ENCODE results near the gene FLT1.

FLT1 gene

DNA sequence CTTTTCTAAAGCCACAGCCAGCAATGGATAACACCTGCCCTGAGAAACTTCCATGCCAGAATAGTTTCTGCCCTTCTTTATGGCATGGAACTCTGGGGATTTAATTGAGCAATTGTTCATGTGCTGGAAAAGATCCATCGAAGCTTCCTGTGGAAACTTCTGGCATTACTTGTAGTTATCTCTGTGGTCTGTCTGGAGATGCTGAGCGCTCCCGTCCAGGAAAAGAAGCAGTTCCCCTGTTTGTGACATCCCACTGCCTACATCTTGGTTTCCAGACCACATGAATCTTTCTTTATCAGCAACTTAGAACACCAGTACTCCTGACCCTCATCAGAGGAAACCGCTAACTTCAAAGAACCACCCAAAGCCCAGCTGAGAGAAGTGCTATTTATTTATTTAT is 24.6 kb downstream of the FLT1 start:
- H3K79me2 ChIP-seq (ENCODE audit: control insufficient read depth, low read length): no peaks in the 10 kb centered on the region
- H3K9me3 ChIP-seq (ENCODE audit: control insufficient read depth, insufficient read depth, low read length): no peaks in the 10 kb centered on the region
- no peak overlapping the region for H3K27ac ChIP-seq (ENCODE audit: low read depth, low read length)
- no peaks in the 10 kb centered on the region for H3K36me3 ChIP-seq (ENCODE audit: control insufficient read depth, low read length)
- H3K4me2 ChIP-seq (ENCODE audit: low read length): no peak overlapping the region
- H3F3A ChIP-seq (ENCODE audit: control insufficient read depth, insufficient read depth): no peaks in the 10 kb centered on the region
- no peak overlapping the region for H3K4me3 ChIP-seq (ENCODE audit: low read length)
- TF ChIP-seq EZH2phosphoT487 (IDR thresholded peaks at IDR 0.05; ENCODE audit: borderline replicate concordance, low read length): no peak
- TF ChIP-seq, protein P1, sequence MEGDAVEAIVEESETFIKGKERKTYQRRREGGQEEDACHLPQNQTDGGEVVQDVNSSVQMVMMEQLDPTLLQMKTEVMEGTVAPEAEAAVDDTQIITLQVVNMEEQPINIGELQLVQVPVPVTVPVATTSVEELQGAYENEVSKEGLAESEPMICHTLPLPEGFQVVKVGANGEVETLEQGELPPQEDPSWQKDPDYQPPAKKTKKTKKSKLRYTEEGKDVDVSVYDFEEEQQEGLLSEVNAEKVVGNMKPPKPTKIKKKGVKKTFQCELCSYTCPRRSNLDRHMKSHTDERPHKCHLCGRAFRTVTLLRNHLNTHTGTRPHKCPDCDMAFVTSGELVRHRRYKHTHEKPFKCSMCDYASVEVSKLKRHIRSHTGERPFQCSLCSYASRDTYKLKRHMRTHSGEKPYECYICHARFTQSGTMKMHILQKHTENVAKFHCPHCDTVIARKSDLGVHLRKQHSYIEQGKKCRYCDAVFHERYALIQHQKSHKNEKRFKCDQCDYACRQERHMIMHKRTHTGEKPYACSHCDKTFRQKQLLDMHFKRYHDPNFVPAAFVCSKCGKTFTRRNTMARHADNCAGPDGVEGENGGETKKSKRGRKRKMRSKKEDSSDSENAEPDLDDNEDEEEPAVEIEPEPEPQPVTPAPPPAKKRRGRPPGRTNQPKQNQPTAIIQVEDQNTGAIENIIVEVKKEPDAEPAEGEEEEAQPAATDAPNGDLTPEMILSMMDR (IDR thresholded peaks at IDR 0.05; ENCODE audit: low read depth, low read length, poor library complexity, severe bottlenecking): no peak
- H3K27me3 ChIP-seq (ENCODE audit: control insufficient read depth, low read length): no peaks in the 10 kb centered on the region
- H4K20me1 ChIP-seq (ENCODE audit: control insufficient read depth, insufficient read depth, low read depth, low read length): no peaks in the 10 kb centered on the region
- H3K9me2 ChIP-seq (replicated peaks; ENCODE audit: control insufficient read depth, low read length): no peaks in the 10 kb centered on the region
- H3K4me1 ChIP-seq (ENCODE audit: control insufficient read depth, low read length): no peaks in the 10 kb centered on the region

DNA sequence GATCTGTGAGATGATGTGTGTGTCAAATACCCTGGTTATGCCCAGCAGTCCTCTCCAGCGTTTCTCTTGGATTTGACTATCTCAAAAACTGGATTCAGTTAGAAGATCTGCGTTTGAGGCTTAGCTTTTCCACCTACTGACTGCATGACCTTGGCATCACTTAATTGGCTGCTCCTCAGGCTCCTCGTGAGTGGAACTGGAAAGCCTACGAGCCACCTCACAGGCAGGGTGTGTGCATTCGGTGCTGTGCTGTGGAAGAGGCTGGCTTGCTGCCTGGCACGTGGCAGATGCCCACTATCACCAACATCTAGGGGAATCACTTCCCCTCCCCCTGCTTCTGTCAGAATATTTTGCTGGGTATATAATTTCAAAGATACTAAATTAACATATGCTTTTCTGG is 25.6 kb downstream of the FLT1 start:
- H3K4me2 ChIP-seq (ENCODE audit: low read length): no peak overlapping the region
- H3K27ac ChIP-seq (ENCODE audit: low read depth, low read length): no peak overlapping the region
- H3K9me2 ChIP-seq (replicated peaks; ENCODE audit: control insufficient read depth, low read length): no peaks in the 10 kb centered on the region

DNA sequence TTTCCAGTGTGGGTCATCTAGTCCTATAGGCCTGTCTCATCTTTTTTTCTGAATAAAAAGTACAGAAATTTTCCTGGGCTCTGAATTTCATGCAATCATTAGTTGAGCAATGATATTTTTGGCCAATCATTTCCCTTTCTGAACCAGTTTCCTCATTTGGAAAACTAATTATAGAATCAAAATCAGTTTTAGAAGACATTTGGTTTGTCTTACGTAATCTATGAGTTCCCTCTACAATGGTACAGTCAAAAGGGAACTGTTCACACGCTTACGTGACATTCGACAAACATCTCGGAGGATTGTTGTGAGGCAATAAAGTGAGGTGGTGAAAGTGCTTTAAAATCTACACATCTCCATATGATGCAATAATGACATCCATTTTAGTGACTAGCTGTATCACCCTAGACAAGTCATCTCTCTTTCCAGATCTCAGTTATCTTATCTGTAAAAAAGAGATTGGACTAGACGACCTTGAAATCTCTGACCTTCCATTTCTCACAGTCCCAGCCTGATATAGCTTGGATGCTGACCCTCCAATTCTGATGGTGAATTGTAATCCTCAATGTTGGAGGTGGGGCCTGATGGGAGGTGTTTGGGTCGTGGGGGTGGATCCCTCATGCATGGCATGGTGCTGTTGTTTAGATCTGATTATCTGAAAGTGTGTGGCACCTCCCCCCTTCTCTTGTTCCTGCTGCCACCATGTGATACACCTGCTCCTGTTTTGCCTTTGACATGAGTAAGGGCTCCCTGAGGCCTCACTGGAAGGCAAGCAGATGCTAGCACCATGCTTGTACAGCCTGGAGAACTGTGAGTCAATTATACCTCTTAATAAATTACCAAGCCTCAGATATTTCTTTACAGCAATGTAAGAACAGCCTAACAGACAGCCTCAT is 26.7 kb downstream of the FLT1 start:
- Histone ChIP-seq H3K9me3 (ENCODE audit: control insufficient read depth, insufficient read depth, low read length) (no peaks in the 10 kb centered on the region), H3K4me1 (ENCODE audit: control insufficient read depth, low read length) (no peaks in the 10 kb centered on the region), H3K79me2 (ENCODE audit: control insufficient read depth, low read length) (no peaks in the 10 kb centered on the region), H3K36me3 (ENCODE audit: control insufficient read depth, low read length) (no peaks in the 10 kb centered on the region), H3K27me3 (ENCODE audit: control insufficient read depth, low read length) (no peaks in the 10 kb centered on the region), H3K4me2 (ENCODE audit: low read length) (no peak overlapping the region), H4K20me1 (ENCODE audit: control insufficient read depth, insufficient read depth, low read depth, low read length) (no peaks in the 10 kb centered on the region), H3K4me3 (ENCODE audit: low read length) (no peak overlapping the region), H3K9me2 (replicated peaks; ENCODE audit: control insufficient read depth, low read length) (no peaks in the 10 kb centered on the region), H3F3A (ENCODE audit: control insufficient read depth, insufficient read depth) (no peaks in the 10 kb centered on the region), H3K27ac (ENCODE audit: low read depth, low read length) (no peak overlapping the region)
- TF ChIP-seq, protein P1 (IDR thresholded peaks at IDR 0.05; ENCODE audit: low read depth, low read length, poor library complexity, severe bottlenecking): no peak
- no peak for TF ChIP-seq EZH2phosphoT487 (IDR thresholded peaks at IDR 0.05; ENCODE audit: borderline replicate concordance, low read length)

More for the DNA sequence above, 25.6 kb downstream of the FLT1 start:
- Histone ChIP-seq H4K20me1 (ENCODE audit: control insufficient read depth, insufficient read depth, low read depth, low read length) (no peaks in the 10 kb centered on the region), H3K36me3 (ENCODE audit: control insufficient read depth, low read length) (no peaks in the 10 kb centered on the region), H3F3A (ENCODE audit: control insufficient read depth, insufficient read depth) (no peaks in the 10 kb centered on the region), H3K27me3 (ENCODE audit: control insufficient read depth, low read length) (no peaks in the 10 kb centered on the region), H3K79me2 (ENCODE audit: control insufficient read depth, low read length) (no peaks in the 10 kb centered on the region), H3K4me1 (ENCODE audit: control insufficient read depth, low read length) (no peaks in the 10 kb centered on the region), H3K4me3 (ENCODE audit: low read length) (no peak overlapping the region), H3K9me3 (ENCODE audit: control insufficient read depth, insufficient read depth, low read length) (no peaks in the 10 kb centered on the region)
- TF ChIP-seq, protein P1 (IDR thresholded peaks at IDR 0.05; ENCODE audit: low read depth, low read length, poor library complexity, severe bottlenecking): no peak
- no peak for TF ChIP-seq EZH2phosphoT487 (IDR thresholded peaks at IDR 0.05; ENCODE audit: borderline replicate concordance, low read length)

Data from DOHH2 (cell line).